ENCODE measurements around the gene DCXR.

The DCXR gene

GRCh38 chr17:82015311-82015971 is 22.1 kb downstream of the DCXR start:
- H3K4me3 ChIP-seq (ENCODE audit: low read length): no peak overlapping the region
- TF ChIP-seq ZNF274 (IDR thresholded peaks at IDR 0.05; ENCODE audit: low read depth, low read length): no peak

- no peak overlapping the region for H3K4me3 ChIP-seq (ENCODE audit: low read length)
- no peak for TF ChIP-seq ZNF274 (IDR thresholded peaks at IDR 0.05; ENCODE audit: low read depth, low read length)
Observed at GRCh38 chr17:82014971-82015310, 22.6 kb downstream of the DCXR start.

GRCh38 chr17:82014432-82014831 is 23.1 kb downstream of the DCXR start:
- TF ChIP-seq ZNF274 (IDR thresholded peaks at IDR 0.05; ENCODE audit: low read depth, low read length): no peak

GRCh38 chr17:82013772-82014321 is 23.6 kb downstream of the DCXR start:
- no peak overlapping the region for H3K4me3 ChIP-seq (ENCODE audit: low read length)
- TF ChIP-seq ZNF274 (IDR thresholded peaks at IDR 0.05; ENCODE audit: low read depth, low read length): no peak

More at GRCh38 chr17:82014432-82014831, 23.1 kb downstream of the DCXR start:
- H3K4me3 ChIP-seq (ENCODE audit: low read length): no peak overlapping the region

GRCh38 chr17:82013341-82013740 is 24.2 kb downstream of the DCXR start:
- no peak for TF ChIP-seq ZNF274 (IDR thresholded peaks at IDR 0.05; ENCODE audit: low read depth, low read length)
- no peak overlapping the region for H3K4me3 ChIP-seq (ENCODE audit: low read length)

- TF ChIP-seq ZNF274 (IDR thresholded peaks at IDR 0.05; ENCODE audit: low read depth, low read length): no peak
- no peak overlapping the region for H3K4me3 ChIP-seq (ENCODE audit: low read length)
Observed at GRCh38 chr17:82012640-82013295, 24.7 kb downstream of the DCXR start.

- no peak for TF ChIP-seq ZNF274 (IDR thresholded peaks at IDR 0.05; ENCODE audit: low read depth, low read length)
- no peak overlapping the region for H3K4me3 ChIP-seq (ENCODE audit: low read length)
Observed at GRCh38 chr17:82012261-82012639, 25.2 kb downstream of the DCXR start.

- no peak overlapping the region for H3K4me3 ChIP-seq (ENCODE audit: low read length)
- TF ChIP-seq ZNF274 (IDR thresholded peaks at IDR 0.05; ENCODE audit: low read depth, low read length): no peak
Observed at GRCh38 chr17:82011617-82012187, 25.8 kb downstream of the DCXR start.

- no peak for TF ChIP-seq ZNF274 (IDR thresholded peaks at IDR 0.05; ENCODE audit: low read depth, low read length)
- no peak overlapping the region for H3K4me3 ChIP-seq (ENCODE audit: low read length)
Observed at GRCh38 chr17:82010575-82011525, 26.6 kb downstream of the DCXR start.

GRCh38 chr17:82009413-82009812 is 28.1 kb downstream of the DCXR start:
- no peak for TF ChIP-seq ZNF274 (IDR thresholded peaks at IDR 0.05; ENCODE audit: low read depth, low read length)
- H3K4me3 ChIP-seq (ENCODE audit: low read length): no peak overlapping the region

GRCh38 chr17:82008941-82009405 is 28.5 kb downstream of the DCXR start:
- no peak overlapping the region for H3K4me3 ChIP-seq (ENCODE audit: low read length)
- no peak for TF ChIP-seq ZNF274 (IDR thresholded peaks at IDR 0.05; ENCODE audit: low read depth, low read length)

GRCh38 chr17:82008258-82008940 is 29.1 kb downstream of the DCXR start:
- no peak overlapping the region for H3K4me3 ChIP-seq (ENCODE audit: low read length)
- no peak for TF ChIP-seq ZNF274 (IDR thresholded peaks at IDR 0.05; ENCODE audit: low read depth, low read length)

GRCh38 chr17:82007495-82008257 is 29.8 kb downstream of the DCXR start:
- no peak overlapping the region for H3K4me3 ChIP-seq (ENCODE audit: low read length)
- no peak for TF ChIP-seq ZNF274 (IDR thresholded peaks at IDR 0.05; ENCODE audit: low read depth, low read length)

Measured in GM08714 (cell line).